GM12878 (cell line): ENCODE results near the gene ICE1. TPM values are rescaled to one million over a fixed set of nuclear protein-coding genes. Genes with fewer than 3 reads are reported as not detected.

Experiments used
- ATAC-seq: fragments of 200-7000 bp; cut with Tn5 transposase; 3 replicates; pipeline ENCODE4 v1.9.1; 2020; ENCODE audit warnings: mild to moderate bottlenecking, moderate library complexity
- BruUV-seq: library from RNA; stranded (reverse); fragments of 400-500 nt; replicated peaks from 2 replicates; lab custom pipeline; 2021; lab: Mats Ljungman, UMichigan
- CTCF ChIA-PET: fragments of 300-600 bp; sonication (Branson Sonifier 250); formaldehyde crosslinking; extraction: SDS; loops from one replicate; lab custom pipeline; 2021; ENCODE audit warnings: inconsistent platforms; lab: Yijun Ruan, JAX
- POLR2A ChIA-PET: fragments of 350-600 bp; formaldehyde crosslinking; extraction: SDS; loops from one replicate; lab custom pipeline; 2021; ENCODE audit warnings: inconsistent platforms; lab: Charles Lee
- RAD21 ChIA-PET: fragments of 300-600 bp; sonication (Branson Sonifier 250); formaldehyde crosslinking; loops from one replicate; lab custom pipeline; 2023; ENCODE audit warnings: antibody characterized with exemption; ENCODE audit not compliant: unreplicated experiment; lab: Charles Lee
- SMC1A ChIA-PET: fragments of 300-600 bp; sonication (Branson Sonifier 250); formaldehyde crosslinking; loops from one replicate; lab custom pipeline; 2023; ENCODE audit not compliant: unreplicated experiment, uncharacterized antibody; lab: Charles Lee
- DNase-seq: peaks from one replicate; pipeline ENCODE4 v3.0.0-alpha.2; 2011; ENCODE audit warnings: low read depth, low spot score
- FAIRE-seq: peaks from 3 replicates; lab custom pipeline; 2011; peaks lifted over from hg19 to GRCh38; lab: Jason Lieb, UNC
- H2AFZ ChIP-seq: 2 replicates; pipeline ENCODE4 v1.6.0; 2011; ENCODE audit warnings: low read depth, low read length, control low read depth; ENCODE audit not compliant: control insufficient read depth
- H3K27ac ChIP-seq: 2 replicates; pipeline ENCODE4 v1.5.1; 2011; ENCODE audit warnings: control low read depth; ENCODE audit not compliant: control insufficient read depth, insufficient read depth
- H3K27me3 ChIP-seq, 2 experiments: replicated peaks in 1 of 2; 2 replicates each; pipeline versions ENCODE4 v1.6.0 to v1.6.1; 2011; ENCODE audit warnings: low read length in 1 of 2; ENCODE audit not compliant: control insufficient read depth in 2 of 2, insufficient read depth in 2 of 2
- H3K36me3 ChIP-seq, 2 experiments: 2 replicates each; pipeline ENCODE4 v1.5.1; 2011; ENCODE audit warnings: low read length in 1 of 2; ENCODE audit not compliant: control insufficient read depth in 2 of 2, insufficient read depth in 2 of 2
- H3K4me1 ChIP-seq: 2 replicates; pipeline ENCODE4 v1.6.1; 2011; ENCODE audit warnings: mild to moderate bottlenecking, low read length, moderate library complexity, mixed read lengths; ENCODE audit not compliant: control insufficient read depth, insufficient read depth
- H3K4me2 ChIP-seq: 2 replicates; pipeline ENCODE4 v1.6.0; 2011; ENCODE audit warnings: control low read depth; ENCODE audit not compliant: control insufficient read depth, insufficient read depth
- H3K4me3 ChIP-seq: fragments of 200-600 bp; sonication (generic); 2 replicates; pipeline ENCODE4 v1.5.1; 2016
- H3K79me2 ChIP-seq: 2 replicates; pipeline ENCODE4 v1.6.0; 2011; ENCODE audit warnings: low read length; ENCODE audit not compliant: control insufficient read depth, insufficient read depth
- H3K9ac ChIP-seq: 2 replicates; pipeline ENCODE4 v1.8.0; 2011; ENCODE audit warnings: low read length, control low read depth, mixed read lengths; ENCODE audit not compliant: control insufficient read depth, insufficient read depth
- H3K9me3 ChIP-seq: replicated peaks from 3 replicates; pipeline ENCODE4 v1.5.1; 2011; ENCODE audit warnings: mild to moderate bottlenecking, low read length; ENCODE audit not compliant: control insufficient read depth, insufficient read depth
- H4K20me1 ChIP-seq: 2 replicates; pipeline ENCODE4 v1.6.0; 2011; ENCODE audit not compliant: control insufficient read depth, insufficient read depth
- DPF2 ChIP-seq: fragments of 450-650 bp; IDR thresholded peaks from 2 replicates; pipeline ENCODE4 v1.6.1; 2017; ENCODE audit warnings: mild to moderate bottlenecking
- EZH2 ChIP-seq: IDR thresholded peaks from 2 replicates; pipeline ENCODE4 v1.6.1; 2012; ENCODE audit warnings: low read depth, mild to moderate bottlenecking, control low read depth, inconsistent platforms, low read length, borderline replicate concordance; ENCODE audit not compliant: control insufficient read depth
- KLF5 ChIP-seq: fragments of 450-650 bp; IDR thresholded peaks from 2 replicates; pipeline ENCODE4 v1.6.1; 2014; ENCODE audit warnings: mild to moderate bottlenecking; ENCODE audit not compliant: partially characterized antibody
- SMARCA5 ChIP-seq: fragments of 450-650 bp; IDR thresholded peaks from 2 replicates; pipeline ENCODE4 v1.6.1; 2017; ENCODE audit warnings: mild to moderate bottlenecking
- SMC3 ChIP-seq: IDR thresholded peaks from 2 replicates; pipeline ENCODE4 v1.6.1; 2011; ENCODE audit warnings: low read length, improper control_type of control experiment, borderline replicate concordance
- SP1 ChIP-seq: IDR thresholded peaks from one replicate; pipeline ENCODE4 v1.6.1; 2011; ENCODE audit warnings: low read depth, low read length
- SREBF2 ChIP-seq: IDR thresholded peaks from 2 replicates; pipeline ENCODE4 v1.6.1; 2012; ENCODE audit warnings: mild to moderate bottlenecking, low read length
- SRF ChIP-seq, 2 experiments: IDR thresholded peaks; 2 replicates each; pipeline ENCODE4 v1.6.1; 2011; ENCODE audit warnings: low read depth in 2 of 2, low read length in 2 of 2, mild to moderate bottlenecking in 1 of 2, moderate library complexity in 1 of 2
- TCF7 ChIP-seq: IDR thresholded peaks from 2 replicates; pipeline ENCODE4 v1.6.1; 2014; ENCODE audit warnings: antibody characterized with exemption, borderline replicate concordance
- ZNF274 ChIP-seq: IDR thresholded peaks from one replicate; pipeline ENCODE4 v1.8.0; 2011; ENCODE audit not compliant: insufficient read length, insufficient read depth
- WGBS: methylation state at CpG from one replicate; pipeline ENCODE4 v1.1.6; 2016; ENCODE audit warnings: low lambda C conversion rate; ENCODE audit not compliant: insufficient replicate concordance, insufficient coverage; ENCODE audit errors: missing lambda C conversion rate; 5-methylcytosine and 5-hydroxymethylcytosine counted together
- in situ Hi-C: fragments of 300-500 bp; cut with MboI; formaldehyde crosslinking; loops from 9 replicates; pipeline ENCODE4 v1.14.3; 2018; ENCODE audit warnings: mixed read lengths
- intact Hi-C: fragments of 100-400 bp; cut with micrococcal nuclease; formaldehyde crosslinking; loops from one replicate; pipeline ENCODE4 v1.14.2; 2022; ENCODE audit not compliant: unreplicated experiment
- polyA plus RNA-seq, 11 experiments: library from polyadenylated mRNA; depleted of rRNA in 4 of 11; unstranded in 6 of 11; stranded (reverse) in 5 of 11; fragments of >200 nt; fragmentation: Nextera tagmentation in 4 of 11; fragmentation: Illumina TruSeq in 1 of 11; extraction: Ambion mirVana in 4 of 11; extraction: Trizol in 1 of 11; gene quantifications; 1 replicate in 1 of 11; 2 replicates in 10 of 11; pipeline versions ENCODE4 v1.2.1 to v1.2.3, GENCODE V29; 2011 to 2016; ENCODE audit warnings: inconsistent platforms in 2 of 11, missing spikeins in 2 of 11, low read depth in 1 of 11
- total RNA-seq, 4 experiments: library from RNA; depleted of rRNA in 3 of 4; stranded (reverse); fragments of >200 nt in 3 of 4; fragmentation: Illumina TruSeq in 1 of 4; extraction: Trizol in 1 of 4; gene quantifications; 2 replicates each; pipeline versions ENCODE4 v1.2.1 to v1.2.3, GENCODE V29; 2013 to 2021
- TF ChIP-seq, protein P1 (sequence below): fragments of 450-650 bp; IDR thresholded peaks from 2 replicates; pipeline ENCODE4 v1.6.1; 2016; ENCODE audit warnings: mild to moderate bottlenecking, moderate library complexity, borderline replicate concordance

The ICE1 gene
- total and polyA plus RNA-seq, 10 of the 15 experiments (the other 5 are each of a cell fraction or from before 2014, with no cell fraction given), result 3.8 to 31.4 (median 18.9) TPM

GRCh38 chr5:5401095-5401494 is 21.4 kb upstream of the ICE1 start:
- ChIA-PET RAD21 (no interaction called here), CTCF (no interaction called here), POLR2A (interaction anchor here (0.5 kb wide), 1 partner anchor 15 kb away, joined by 3 read pairs; no protein-coding TSS in a partner anchor), SMC1A (no interaction called here)
- Histone ChIP-seq H2AFZ (no peak overlapping the region), H3K9me3 (no peaks in the 10 kb centered on the region), H3K27me3 (no peaks in the 10 kb centered on the region), H3K4me1 (no peaks in the 10 kb centered on the region), H3K36me3 (no peaks in the 10 kb centered on the region), H4K20me1 (no peaks in the 10 kb centered on the region), H3K27ac (no peak overlapping the region), H3K9ac (no peak overlapping the region), H3K4me2 (no peak overlapping the region), H3K79me2 (no peaks in the 10 kb centered on the region), H3K4me3 (no peak overlapping the region)
- TF ChIP-seq EZH2, result no peak
- no peak for TF ChIP-seq SMARCA5
- no peak for TF ChIP-seq ZNF274
- TF ChIP-seq SRF (IDR thresholded peaks at IDR 0.05; ENCODE audit: low read depth in 2 of 2, low read length in 2 of 2), result no peak
- no peak for TF ChIP-seq DPF2
- no peak for TF ChIP-seq SP1
- TF ChIP-seq SREBF2, result no peak
- TF ChIP-seq, protein P1, sequence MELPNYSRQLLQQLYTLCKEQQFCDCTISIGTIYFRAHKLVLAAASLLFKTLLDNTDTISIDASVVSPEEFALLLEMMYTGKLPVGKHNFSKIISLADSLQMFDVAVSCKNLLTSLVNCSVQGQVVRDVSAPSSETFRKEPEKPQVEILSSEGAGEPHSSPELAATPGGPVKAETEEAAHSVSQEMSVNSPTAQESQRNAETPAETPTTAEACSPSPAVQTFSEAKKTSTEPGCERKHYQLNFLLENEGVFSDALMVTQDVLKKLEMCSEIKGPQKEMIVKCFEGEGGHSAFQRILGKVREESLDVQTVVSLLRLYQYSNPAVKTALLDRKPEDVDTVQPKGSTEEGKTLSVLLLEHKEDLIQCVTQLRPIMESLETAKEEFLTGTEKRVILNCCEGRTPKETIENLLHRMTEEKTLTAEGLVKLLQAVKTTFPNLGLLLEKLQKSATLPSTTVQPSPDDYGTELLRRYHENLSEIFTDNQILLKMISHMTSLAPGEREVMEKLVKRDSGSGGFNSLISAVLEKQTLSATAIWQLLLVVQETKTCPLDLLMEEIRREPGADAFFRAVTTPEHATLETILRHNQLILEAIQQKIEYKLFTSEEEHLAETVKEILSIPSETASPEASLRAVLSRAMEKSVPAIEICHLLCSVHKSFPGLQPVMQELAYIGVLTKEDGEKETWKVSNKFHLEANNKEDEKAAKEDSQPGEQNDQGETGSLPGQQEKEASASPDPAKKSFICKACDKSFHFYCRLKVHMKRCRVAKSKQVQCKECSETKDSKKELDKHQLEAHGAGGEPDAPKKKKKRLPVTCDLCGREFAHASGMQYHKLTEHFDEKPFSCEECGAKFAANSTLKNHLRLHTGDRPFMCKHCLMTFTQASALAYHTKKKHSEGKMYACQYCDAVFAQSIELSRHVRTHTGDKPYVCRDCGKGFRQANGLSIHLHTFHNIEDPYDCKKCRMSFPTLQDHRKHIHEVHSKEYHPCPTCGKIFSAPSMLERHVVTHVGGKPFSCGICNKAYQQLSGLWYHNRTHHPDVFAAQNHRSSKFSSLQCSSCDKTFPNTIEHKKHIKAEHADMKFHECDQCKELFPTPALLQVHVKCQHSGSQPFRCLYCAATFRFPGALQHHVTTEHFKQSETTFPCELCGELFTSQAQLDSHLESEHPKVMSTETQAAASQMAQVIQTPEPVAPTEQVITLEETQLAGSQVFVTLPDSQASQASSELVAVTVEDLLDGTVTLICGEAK, result no peak
- TF ChIP-seq SMC3, result no peak
- TF ChIP-seq KLF5, result no peak
- no peak for TF ChIP-seq TCF7
- DNase-seq (no peak), ATAC-seq (no peak), FAIRE-seq (no peak)
- intact Hi-C loops, result no loop called here
- no TSS peak for BruUV-seq
- in situ Hi-C loops, result no loop called here
- WGBS, result 85% methylated on average over 8 of the region's 8 CpGs
